OCI-LY3 (cell line): ENCODE results near the gene EID1.

Experiments used
- CTCF ChIP-seq: fragments of 200-600, 300-600 bp; sonication (generic); IDR thresholded peaks from 2 replicates; pipeline ENCODE4 v1.5.1; 2014; ENCODE audit warnings: antibody characterized with exemption, low read length, low read depth
- EZH2phosphoT487 ChIP-seq: fragments of 200-600 bp; shearing (Covaris generic); IDR thresholded peaks from 2 replicates; pipeline ENCODE4 v1.6.1; 2018; ENCODE audit warnings: antibody characterized with exemption, mixed run types, low read depth

- TF ChIP-seq CTCF (no peak), EZH2phosphoT487 (no peak)
These were observed 27.3 kb downstream of the EID1 start for GRCh38 chr15:48905216-48905615.
